ENCODE results near the gene FAM131C. TPM values are rescaled to one million over a fixed set of nuclear protein-coding genes. Genes with fewer than 3 reads are reported as not detected.
"Not testable (repeated sequence)": the region's sequence is repeated elsewhere in the genome, so short reads cannot be mapped to it uniquely, and the experiment has no call there.

The FAM131C gene
- total RNA-seq, 1 donor from 2014 or later: 0.68 TPM

DNA sequence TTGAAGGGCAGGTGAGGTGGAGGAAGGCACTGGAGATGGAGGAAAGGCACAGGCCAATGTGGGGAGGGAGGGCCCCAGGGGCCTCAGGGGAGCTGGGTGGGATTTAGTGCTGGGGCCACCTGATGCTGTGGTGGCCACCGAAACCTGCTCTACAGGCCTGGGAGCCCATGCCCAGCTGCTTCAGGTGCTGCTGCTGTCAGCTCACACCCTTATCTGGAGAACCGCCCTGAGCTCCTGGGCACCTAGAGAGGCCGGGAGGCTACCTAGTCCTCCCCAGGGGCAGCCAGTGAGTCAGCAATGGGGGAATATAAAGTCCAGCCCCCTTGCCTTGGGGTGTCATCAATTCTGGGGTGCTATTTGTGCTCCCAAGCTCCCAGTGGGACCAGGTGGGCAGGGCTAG, 12.2 kb downstream of the FAM131C start:
- DNase-seq (ENCODE audit: low read depth, low spot score): no peak
- H3K9me3 Mint-ChIP-seq: no peaks in the 10 kb centered on the region
- H3K4me1 Mint-ChIP-seq: peaks cover 19% of the 10 kb centered on the region
- TF ChIP-seq, protein P1, sequence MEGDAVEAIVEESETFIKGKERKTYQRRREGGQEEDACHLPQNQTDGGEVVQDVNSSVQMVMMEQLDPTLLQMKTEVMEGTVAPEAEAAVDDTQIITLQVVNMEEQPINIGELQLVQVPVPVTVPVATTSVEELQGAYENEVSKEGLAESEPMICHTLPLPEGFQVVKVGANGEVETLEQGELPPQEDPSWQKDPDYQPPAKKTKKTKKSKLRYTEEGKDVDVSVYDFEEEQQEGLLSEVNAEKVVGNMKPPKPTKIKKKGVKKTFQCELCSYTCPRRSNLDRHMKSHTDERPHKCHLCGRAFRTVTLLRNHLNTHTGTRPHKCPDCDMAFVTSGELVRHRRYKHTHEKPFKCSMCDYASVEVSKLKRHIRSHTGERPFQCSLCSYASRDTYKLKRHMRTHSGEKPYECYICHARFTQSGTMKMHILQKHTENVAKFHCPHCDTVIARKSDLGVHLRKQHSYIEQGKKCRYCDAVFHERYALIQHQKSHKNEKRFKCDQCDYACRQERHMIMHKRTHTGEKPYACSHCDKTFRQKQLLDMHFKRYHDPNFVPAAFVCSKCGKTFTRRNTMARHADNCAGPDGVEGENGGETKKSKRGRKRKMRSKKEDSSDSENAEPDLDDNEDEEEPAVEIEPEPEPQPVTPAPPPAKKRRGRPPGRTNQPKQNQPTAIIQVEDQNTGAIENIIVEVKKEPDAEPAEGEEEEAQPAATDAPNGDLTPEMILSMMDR (conservative IDR thresholded peaks at IDR 0.05): no peak
- H3K4me3 Mint-ChIP-seq: no peak overlapping the region
- H3K27me3 Mint-ChIP-seq (ENCODE audit: low read depth): peaks cover 7% of the 10 kb centered on the region
- no peaks in the 10 kb centered on the region for H3K36me3 Mint-ChIP-seq (ENCODE audit: low read depth)
- no peak overlapping the region for H3K27ac Mint-ChIP-seq (ENCODE audit: unreplicated experiment)

DNA sequence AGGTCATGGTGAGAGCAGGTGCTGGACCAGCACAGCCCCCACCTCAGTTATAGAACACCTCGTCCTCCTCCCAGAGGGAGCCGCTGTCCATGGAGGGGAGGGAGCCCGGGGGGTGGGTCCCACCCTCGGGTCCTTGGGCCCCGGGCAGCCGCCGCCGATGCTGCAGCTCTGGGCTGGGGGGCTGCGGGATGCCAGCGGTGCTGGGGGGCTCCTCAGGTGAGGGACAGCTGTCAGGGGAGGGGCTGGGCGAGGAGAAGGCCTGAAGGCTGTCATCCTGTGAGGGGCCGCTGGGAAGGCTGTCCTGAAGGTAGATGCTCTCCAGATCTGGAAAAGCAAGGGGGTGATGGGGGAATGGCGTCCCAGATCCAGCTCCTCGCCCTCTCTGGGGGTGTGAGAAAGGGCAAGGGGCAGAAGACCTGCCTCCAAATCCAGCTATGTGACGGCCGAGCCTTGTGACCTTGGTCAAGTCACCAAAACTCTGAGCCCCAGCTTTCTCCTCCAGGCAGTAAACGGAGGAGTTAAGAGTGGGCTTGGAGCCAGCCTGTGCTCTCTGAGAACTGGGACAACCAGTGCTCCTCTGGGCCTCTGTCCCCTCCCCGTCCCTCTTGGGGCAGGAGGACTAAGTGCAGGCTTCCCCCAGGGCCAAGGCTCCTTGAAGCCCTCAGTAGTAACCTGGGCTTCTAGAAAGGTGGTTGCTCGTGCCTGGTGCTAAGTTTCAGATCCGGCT, 14.9 kb downstream of the FAM131C start:
- not testable (repeated sequence) for H3K4me1 Mint-ChIP-seq; H3K4me3 Mint-ChIP-seq; H3K27me3 Mint-ChIP-seq (ENCODE audit: low read depth); DNase-seq (ENCODE audit: low read depth, low spot score); H3K36me3 Mint-ChIP-seq (ENCODE audit: low read depth); H3K9me3 Mint-ChIP-seq; H3K27ac Mint-ChIP-seq (ENCODE audit: unreplicated experiment)

DNA sequence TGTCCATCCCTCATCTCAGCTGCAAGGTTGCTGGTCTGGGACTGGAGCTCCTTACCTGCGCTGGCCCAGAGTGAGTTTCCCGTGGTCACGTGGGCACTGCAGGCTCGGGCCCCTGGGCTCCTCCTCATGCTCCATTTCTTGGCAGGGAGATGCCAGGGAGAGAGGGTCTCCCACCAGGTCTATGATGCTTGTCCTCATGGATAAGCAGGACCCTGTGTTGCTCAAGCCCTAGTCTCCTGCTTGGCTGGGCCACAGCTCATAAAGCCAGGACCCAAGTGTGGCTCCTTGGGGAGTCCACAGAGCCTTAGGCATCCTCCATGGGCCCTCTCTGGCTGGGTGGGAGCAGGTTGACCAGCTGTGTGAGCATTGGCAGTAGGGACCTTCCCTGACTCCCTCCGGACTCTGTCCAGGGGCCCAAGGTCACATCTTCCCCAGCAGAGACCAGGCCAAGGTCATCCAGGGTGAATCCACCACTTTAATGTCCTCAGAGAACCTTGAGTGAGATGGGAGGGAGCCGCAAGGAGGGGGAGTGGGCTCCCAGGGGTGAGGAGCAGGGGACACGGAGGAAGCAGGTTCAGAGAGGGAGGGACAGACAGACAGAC, 16.0 kb downstream of the FAM131C start:
- not testable (repeated sequence) for H3K27me3 Mint-ChIP-seq (ENCODE audit: low read depth); H3K27ac Mint-ChIP-seq (ENCODE audit: unreplicated experiment); H3K36me3 Mint-ChIP-seq (ENCODE audit: low read depth); H3K9me3 Mint-ChIP-seq; H3K4me1 Mint-ChIP-seq; DNase-seq (ENCODE audit: low read depth, low spot score); H3K4me3 Mint-ChIP-seq

DNA sequence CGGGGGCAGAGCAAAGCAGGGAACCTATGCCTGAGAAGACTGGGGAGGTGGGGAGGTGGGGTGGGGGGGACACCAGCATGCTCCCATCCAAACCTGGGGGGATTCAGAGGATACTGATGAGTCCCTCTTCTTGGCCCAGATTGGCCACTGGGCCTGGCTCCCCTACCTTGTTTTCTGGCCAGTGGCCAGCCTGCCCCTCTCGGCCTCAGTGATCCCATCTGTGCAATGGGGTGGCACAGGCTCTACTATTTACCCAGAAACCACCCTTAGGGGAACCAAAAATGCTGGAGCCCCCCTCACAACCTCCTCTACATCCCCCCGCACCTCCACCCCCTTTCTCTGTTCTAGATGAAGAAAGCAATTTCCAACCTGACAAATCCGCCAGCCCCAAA, 16.9 kb downstream of the FAM131C start:
- not testable (repeated sequence) for H3K27ac Mint-ChIP-seq (ENCODE audit: unreplicated experiment); H3K4me1 Mint-ChIP-seq; H3K4me3 Mint-ChIP-seq; H3K27me3 Mint-ChIP-seq (ENCODE audit: low read depth); H3K9me3 Mint-ChIP-seq; DNase-seq (ENCODE audit: low read depth, low spot score); H3K36me3 Mint-ChIP-seq (ENCODE audit: low read depth)

DNA sequence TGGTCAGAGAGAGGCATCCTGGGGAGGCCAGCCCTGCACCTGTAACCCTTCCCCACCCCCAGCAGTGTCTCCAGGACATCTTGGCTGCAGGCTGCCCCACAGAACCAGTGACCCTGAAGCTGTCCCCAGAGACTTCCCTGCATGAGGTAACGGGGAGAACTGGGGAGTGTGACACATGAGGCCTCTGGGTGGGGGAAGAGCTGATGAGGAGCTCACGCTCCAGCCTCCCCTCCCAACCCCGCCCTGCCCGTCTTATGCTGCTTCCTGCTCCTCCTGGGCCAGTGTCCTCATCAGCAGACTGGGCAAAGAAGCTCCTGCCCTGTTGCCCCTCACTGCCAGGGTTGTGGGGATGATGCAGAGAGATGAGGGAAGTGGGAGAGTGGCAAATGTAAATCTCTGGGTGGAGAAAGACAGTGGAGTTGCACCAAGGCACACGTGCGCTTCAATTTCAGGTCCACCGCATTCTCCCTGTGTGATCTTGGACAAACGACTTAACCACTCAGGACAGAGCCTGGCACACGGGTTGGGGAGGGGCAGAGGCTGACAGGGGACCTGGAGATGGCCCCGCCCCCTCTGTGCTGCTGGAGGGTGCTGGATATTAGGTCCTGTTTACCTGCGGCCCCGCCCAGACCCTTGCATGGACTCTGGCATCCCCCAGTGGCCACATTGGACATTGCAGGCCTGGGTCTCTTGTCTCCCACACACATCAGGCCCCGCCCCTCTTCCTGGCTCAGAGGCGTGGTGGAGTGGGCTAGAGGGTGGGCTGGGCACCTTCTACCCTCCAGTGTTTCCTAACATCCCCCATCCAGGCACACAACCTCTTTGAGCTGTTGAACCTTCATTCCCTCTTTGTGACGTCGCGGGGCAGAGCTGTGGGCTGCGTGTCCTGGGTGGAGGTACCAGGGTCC, 17.6 kb downstream of the FAM131C start:
- no peak overlapping the region for H3K27ac Mint-ChIP-seq (ENCODE audit: unreplicated experiment)

DNA sequence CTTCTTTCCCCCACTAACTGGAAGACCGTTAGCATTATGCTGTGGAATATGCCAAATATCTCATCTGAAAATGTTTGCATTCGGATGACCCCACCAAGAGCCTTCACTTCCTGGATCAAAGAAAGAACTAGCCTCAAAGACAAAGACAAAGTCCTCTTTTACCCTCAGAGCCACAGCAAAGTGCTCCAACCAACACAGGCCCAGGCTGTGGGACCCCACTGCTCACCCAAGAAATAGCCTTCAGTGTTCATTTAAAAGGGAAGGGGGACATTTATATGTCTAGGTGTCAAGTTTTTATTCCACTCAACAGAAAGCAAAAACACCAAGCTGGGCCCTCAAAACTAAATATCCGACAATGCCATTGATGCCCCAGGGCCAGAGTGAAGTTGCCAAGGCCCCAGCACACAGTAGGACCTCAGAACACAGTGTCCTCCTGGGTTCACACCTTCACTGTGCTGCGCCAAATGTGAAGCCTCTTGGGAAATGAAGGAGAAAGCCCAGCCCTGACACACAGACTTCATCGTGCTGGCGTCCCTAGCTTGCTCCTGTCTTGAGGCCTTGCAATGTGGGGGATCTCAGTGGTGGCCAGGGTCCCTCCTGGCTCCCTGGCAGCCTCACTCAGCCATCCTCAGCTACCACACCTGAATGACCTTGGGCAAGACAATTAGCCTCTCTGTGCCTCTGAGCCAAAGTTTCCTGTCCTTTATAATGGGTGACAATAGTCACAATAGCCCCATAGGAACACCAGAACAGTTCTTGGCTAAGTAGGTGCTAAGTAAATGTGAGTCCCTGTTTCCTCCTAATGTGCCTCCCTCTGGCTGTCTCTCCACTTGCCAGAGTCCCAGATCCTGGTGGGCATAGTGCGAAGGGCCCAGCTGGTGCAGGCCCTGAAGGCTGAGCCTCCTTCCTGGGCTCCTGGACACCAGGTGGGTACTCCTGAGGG, 18.6 kb downstream of the FAM131C start:
- Mint-ChIP-seq H3K9me3 (no peaks in the 10 kb centered on the region), H3K27ac (ENCODE audit: unreplicated experiment) (no peak overlapping the region), H3K4me1 (peaks cover 10% of the 10 kb centered on the region), H3K36me3 (ENCODE audit: low read depth) (no peaks in the 10 kb centered on the region), H3K4me3 (no peak overlapping the region), H3K27me3 (ENCODE audit: low read depth) (no peaks in the 10 kb centered on the region)
- TF ChIP-seq, protein P1 (conservative IDR thresholded peaks at IDR 0.05): no peak
- DNase-seq (ENCODE audit: low read depth, low spot score): no peak

More for the DNA sequence above, 17.6 kb downstream of the FAM131C start:
- Mint-ChIP-seq H3K4me1 (peaks cover 6% of the 10 kb centered on the region), H3K9me3 (no peaks in the 10 kb centered on the region), H3K27me3 (ENCODE audit: low read depth) (peaks cover 5% of the 10 kb centered on the region), H3K4me3 (no peak overlapping the region), H3K36me3 (ENCODE audit: low read depth) (no peaks in the 10 kb centered on the region)
- TF ChIP-seq, protein P1 (conservative IDR thresholded peaks at IDR 0.05): peak; percentile 88
- peak; percentile 95 for DNase-seq (ENCODE audit: low read depth, low spot score)
